GM21786 (cell line): ENCODE measurements around the gene HIF3A.
"Not testable (repeated sequence)": the region's sequence is repeated elsewhere in the genome, so short reads cannot be mapped to it uniquely, and the experiment has no call there.

ENCODE experiments used
- ATAC-seq: cut with Tn5 transposase; IDR thresholded peaks from one replicate; pipeline ENCODE4 v1.9.1; 2021; ENCODE audit not compliant: unreplicated experiment

HIF3A gene

GRCh38 chr19:46356149-46357055 lies 59.6 kb downstream of the HIF3A start:
- ATAC-seq, result no peak

- no peak for ATAC-seq
These were observed 61.2 kb downstream of the HIF3A start for GRCh38 chr19:46357846-46358583.

GRCh38 chr19:46361915-46362314 lies 65.1 kb downstream of the HIF3A start:
- no peak for ATAC-seq

GRCh38 chr19:46364359-46364758 lies 67.5 kb downstream of the HIF3A start:
- no peak for ATAC-seq

- ATAC-seq, result no peak
These were observed 68.7 kb downstream of the HIF3A start for GRCh38 chr19:46365561-46365960.

- no peak for ATAC-seq
These were observed 69.9 kb downstream of the HIF3A start for GRCh38 chr19:46366620-46367292.

GRCh38 chr19:46367426-46367825 lies 70.6 kb downstream of the HIF3A start:
- ATAC-seq, result no peak

- no peak for ATAC-seq
These were observed 71.3 kb downstream of the HIF3A start for GRCh38 chr19:46368116-46368515.

- no peak for ATAC-seq
These were observed 73.0 kb downstream of the HIF3A start for GRCh38 chr19:46369817-46370216.

- ATAC-seq, result no peak
These were observed 74.6 kb downstream of the HIF3A start for GRCh38 chr19:46371371-46371901.

GRCh38 chr19:46372901-46373490 lies 76.2 kb downstream of the HIF3A start:
- ATAC-seq, result no peak

- no peak for ATAC-seq
These were observed 76.9 kb downstream of the HIF3A start for GRCh38 chr19:46373491-46374359.

- ATAC-seq, result no peak
These were observed 78.0 kb downstream of the HIF3A start for GRCh38 chr19:46374536-46375475.

- ATAC-seq, result not testable (repeated sequence)
These were observed 78.7 kb downstream of the HIF3A start for GRCh38 chr19:46375476-46376067.

- no peak for ATAC-seq
These were observed 79.7 kb downstream of the HIF3A start for GRCh38 chr19:46376241-46377153.

GRCh38 chr19:46378268-46378667 lies 81.4 kb downstream of the HIF3A start:
- ATAC-seq, result no peak

GRCh38 chr19:46380690-46381089 lies 83.8 kb downstream of the HIF3A start:
- no peak for ATAC-seq
